Cardiac fibroblast (primary cell): Measurements from ENCODE around the gene CATSPERD.

Experiments
- DNase-seq, 2 donors: peaks; one replicate each; pipeline versions ENCODE4 v3.0.0 to v3.0.0-alpha.2; 2010; ENCODE audit warnings: low read depth in 2 of 2
- H3K4me3 ChIP-seq, 2 donors: replicated peaks in 1 of 2; 1 replicate in 1 of 2; 2 replicates in 1 of 2; pipeline ENCODE4 v1.5.1; 2011; ENCODE audit warnings: low read depth in 2 of 2, low read length in 2 of 2, mild to moderate bottlenecking in 2 of 2, moderate library complexity in 1 of 2
- TF ChIP-seq, protein P1 (sequence below): IDR thresholded peaks from one replicate; pipeline ENCODE4 v1.5.1; 2011; ENCODE audit warnings: low read depth, mild to moderate bottlenecking, low read length, inconsistent platforms

Gene CATSPERD

GRCh38 chr19:5719961-5720790, at the start of gene CATSPERD, which contains the start of gene LONP1:
CATSPERD (plus strand) TSS chr19:5720637; CDS start chr19:5720738, 101 bp downstream.
LONP1 (minus strand) TSS chr19:5720146; CDS start chr19:5720132, 14 bp downstream.
- peak within 1 kb of the TSS; percentile 93 to 96 for H3K4me3 ChIP-seq

DNA sequence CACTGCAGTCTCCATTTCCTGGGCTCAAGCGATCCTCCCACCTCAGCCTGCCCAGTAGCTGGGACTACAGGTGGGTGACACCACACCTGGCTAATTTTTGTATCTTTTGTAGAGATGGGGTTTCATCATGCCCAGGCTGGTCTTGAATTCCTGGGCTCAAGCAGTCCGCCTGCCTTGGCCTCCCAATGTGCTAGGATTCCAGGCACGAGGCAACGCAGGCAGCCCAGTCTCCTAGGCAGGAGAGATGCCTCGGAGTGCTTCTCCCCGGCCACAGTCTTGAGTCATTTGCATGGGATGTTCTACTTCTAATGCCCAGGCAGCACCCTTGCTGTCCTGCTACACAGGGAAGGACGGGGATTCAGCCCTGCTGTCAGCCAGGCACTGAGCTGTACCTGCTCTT, 48.8 kb upstream of the CATSPERD start:
- no peak overlapping the region for H3K4me3 ChIP-seq
- TF ChIP-seq, protein P1, sequence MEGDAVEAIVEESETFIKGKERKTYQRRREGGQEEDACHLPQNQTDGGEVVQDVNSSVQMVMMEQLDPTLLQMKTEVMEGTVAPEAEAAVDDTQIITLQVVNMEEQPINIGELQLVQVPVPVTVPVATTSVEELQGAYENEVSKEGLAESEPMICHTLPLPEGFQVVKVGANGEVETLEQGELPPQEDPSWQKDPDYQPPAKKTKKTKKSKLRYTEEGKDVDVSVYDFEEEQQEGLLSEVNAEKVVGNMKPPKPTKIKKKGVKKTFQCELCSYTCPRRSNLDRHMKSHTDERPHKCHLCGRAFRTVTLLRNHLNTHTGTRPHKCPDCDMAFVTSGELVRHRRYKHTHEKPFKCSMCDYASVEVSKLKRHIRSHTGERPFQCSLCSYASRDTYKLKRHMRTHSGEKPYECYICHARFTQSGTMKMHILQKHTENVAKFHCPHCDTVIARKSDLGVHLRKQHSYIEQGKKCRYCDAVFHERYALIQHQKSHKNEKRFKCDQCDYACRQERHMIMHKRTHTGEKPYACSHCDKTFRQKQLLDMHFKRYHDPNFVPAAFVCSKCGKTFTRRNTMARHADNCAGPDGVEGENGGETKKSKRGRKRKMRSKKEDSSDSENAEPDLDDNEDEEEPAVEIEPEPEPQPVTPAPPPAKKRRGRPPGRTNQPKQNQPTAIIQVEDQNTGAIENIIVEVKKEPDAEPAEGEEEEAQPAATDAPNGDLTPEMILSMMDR, result no peak
- DNase-seq, result no peak

More at GRCh38 chr19:5719961-5720790, at the start of gene CATSPERD, which contains the start of gene LONP1:
- TF ChIP-seq, protein P1, result peak; percentile 95
- DNase-seq, result peak; percentile 99

DNA sequence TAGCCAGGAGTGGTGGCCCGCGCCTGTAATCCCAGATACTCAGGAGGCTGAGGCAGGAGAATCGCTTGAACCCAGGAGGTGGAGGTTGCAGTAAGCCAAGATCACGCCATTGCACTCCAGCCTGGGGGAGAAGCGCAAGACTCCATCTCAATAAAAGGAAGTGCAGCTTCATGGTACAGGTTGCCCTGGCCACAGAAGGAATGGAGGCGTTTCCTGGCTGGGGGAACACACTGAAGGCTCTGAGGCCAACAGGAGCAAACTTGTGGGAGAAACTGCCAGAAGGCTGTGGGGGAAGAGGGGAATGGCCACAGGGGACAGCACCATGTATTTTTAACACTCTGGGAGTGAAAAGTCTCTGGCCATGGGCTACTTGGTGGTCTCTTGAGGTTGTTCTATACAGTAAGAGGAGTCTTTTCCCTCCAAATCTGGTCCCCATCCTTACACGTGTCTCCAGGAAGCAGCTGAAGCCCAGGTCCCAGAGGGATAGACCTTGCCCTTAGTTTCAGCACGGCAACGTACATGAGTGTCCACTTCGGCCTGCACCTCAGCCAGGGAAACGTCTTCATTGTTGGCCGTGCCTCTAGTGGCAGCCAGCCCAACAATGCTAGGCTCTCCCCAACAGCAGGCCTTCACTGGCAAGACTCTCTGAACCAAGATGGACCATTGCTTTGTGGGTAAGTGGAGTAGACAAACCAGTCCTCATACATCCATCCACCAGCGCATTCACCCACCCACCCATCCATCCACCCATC, 47.6 kb upstream of the CATSPERD start:
- H3K4me3 ChIP-seq, result no peak overlapping the region
- TF ChIP-seq, protein P1, result no peak
- DNase-seq, result no peak

DNA sequence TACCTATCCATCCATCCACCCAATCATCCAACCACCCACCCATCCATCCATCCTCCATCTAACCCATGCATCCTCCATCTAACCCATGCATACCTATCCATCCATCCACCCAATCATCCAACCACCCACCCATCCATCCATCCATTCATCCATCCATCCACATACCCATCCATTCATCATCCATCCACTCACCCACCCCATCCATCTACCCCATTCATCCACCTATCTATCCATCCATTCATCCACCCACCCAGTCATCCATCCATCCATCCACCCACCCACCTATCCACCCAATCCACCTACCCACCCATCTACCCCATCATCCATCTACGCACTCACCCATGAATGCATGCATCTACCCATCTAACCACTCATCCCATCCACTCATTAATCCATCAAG, 46.7 kb upstream of the CATSPERD start:
- TF ChIP-seq, protein P1, result no peak
- no peak overlapping the region for H3K4me3 ChIP-seq
- no peak for DNase-seq

DNA sequence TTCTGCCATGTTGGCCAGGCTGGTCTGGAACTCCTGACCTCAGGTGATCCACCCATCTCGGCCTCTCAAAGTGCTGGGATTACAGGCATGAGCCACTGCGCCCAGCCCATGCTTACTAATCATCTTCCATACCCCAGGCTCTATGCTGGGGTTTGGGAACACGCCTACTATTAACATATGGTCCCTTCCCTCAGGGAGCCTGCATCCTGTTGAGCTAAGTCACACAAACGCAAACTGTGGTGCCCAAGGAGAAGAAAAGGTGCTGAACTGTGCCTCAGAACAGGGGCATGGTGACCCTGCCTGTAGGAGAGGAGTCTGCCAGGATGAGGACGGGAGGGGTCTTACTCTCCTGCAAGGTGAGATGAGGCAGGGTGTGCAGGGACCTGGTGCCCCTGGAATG, 45.7 kb upstream of the CATSPERD start:
- no peak for DNase-seq
- TF ChIP-seq, protein P1, result no peak
- H3K4me3 ChIP-seq, result no peak overlapping the region

DNA sequence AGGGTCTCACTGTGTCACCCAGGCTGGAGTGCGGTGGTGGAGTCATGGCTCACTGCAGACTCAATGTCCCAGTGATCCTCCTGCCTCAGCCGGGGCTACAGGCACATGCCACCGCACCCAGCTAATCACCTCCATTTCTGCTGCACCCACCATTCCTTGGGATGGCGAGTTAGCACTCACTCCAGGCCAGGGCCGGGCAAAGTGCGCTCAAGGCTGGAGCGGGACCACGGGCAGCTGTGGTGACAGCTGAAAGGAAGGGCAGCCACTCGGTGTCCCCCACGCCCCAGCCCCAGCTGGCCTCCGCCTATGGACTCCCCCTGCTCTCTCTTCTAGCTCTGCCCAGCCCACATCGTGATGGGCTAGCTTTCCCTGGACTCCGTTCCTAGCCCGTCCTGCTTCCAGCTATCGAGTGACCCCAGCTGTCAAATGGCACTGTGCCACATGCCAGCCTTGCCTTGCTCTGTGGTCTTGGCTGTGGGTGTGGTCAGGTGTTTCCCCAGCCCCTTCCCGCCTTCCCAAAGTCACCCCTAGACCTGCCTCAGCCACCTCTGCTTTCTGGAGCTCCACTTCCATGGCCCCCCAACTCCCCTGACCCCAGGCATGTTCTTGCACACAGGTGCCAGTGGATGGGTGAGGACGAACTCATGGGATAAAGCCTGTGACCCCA, 44.2 kb upstream of the CATSPERD start:
- TF ChIP-seq, protein P1, result no peak
- DNase-seq, result no peak
- H3K4me3 ChIP-seq, result no peak overlapping the region
